Esophagus muscularis mucosa (tissue), 3 donors: ENCODE measurements around the gene GALP.

Source experiments
- CTCF ChIP-seq, 3 experiments: fragments of 200-600 bp in 2 of 3; fragments of 450-650 bp in 1 of 3; sonication (generic) in 2 of 3; IDR thresholded peaks; one replicate each; pipeline ENCODE4 v1.5.1; 2017 to 2019; ENCODE audit warnings: antibody characterized with exemption in 3 of 3, mild to moderate bottlenecking in 2 of 3, moderate library complexity in 1 of 3
- POLR2AphosphoS5 ChIP-seq, 2 donors: sonication (generic); formaldehyde crosslinking; IDR thresholded peaks; one replicate each; pipeline ENCODE4 v1.6.1; 2017; ENCODE audit warnings: antibody characterized with exemption in 2 of 2

GRCh38 chr19:56174550-56174949 lies 1.3 kb upstream of the GALP start:
- TF ChIP-seq CTCF (IDR thresholded peaks at IDR 0.05) (no peak), POLR2AphosphoS5 (IDR thresholded peaks at IDR 0.05) (no peak)
